Measurements from ENCODE around the gene CEBPE.

CEBPE gene

GRCh38 chr14:23101986-23102625 lies 16.9 kb downstream of the CEBPE start:
- DNase-seq, result no peak

GRCh38 chr14:23101213-23101970 lies 17.7 kb downstream of the CEBPE start:
- no peak for DNase-seq

- DNase-seq, result no peak
Observed at GRCh38 chr14:23099212-23099861, 19.7 kb downstream of the CEBPE start.

GRCh38 chr14:23097786-23098185 lies 21.3 kb downstream of the CEBPE start:
- DNase-seq, result no peak

- DNase-seq, result peak; percentile 100
Observed at GRCh38 chr14:23095196-23096108, 23.6 kb downstream of the CEBPE start, which contains the start of gene C14orf119. Gene C14orf119, plus strand, starts transcription at chr14:23095505. Its CDS starts 2,154 bp downstream, at chr14:23097659.

GRCh38 chr14:23094666-23095195 lies 24.3 kb downstream of the CEBPE start, which contains the start of gene ACIN1:
Gene ACIN1, minus strand, starts transcription at chr14:23095136. Its CDS starts 24 bp downstream, at chr14:23095112.
- DNase-seq, result peak; percentile 95

GRCh38 chr14:23093991-23094665 lies 24.9 kb downstream of the CEBPE start:
- DNase-seq, result no peak

- no peak for DNase-seq
Observed at GRCh38 chr14:23093526-23093925, 25.5 kb downstream of the CEBPE start.

GRCh38 chr14:23093104-23093503 lies 26.0 kb downstream of the CEBPE start:
- no peak for DNase-seq

GRCh38 chr14:23091294-23092225 lies 27.5 kb downstream of the CEBPE start:
- DNase-seq, result no peak

GRCh38 chr14:23090254-23090636 lies 28.8 kb downstream of the CEBPE start:
- DNase-seq, result no peak

GRCh38 chr14:23089498-23090253 lies 29.4 kb downstream of the CEBPE start:
- DNase-seq, result no peak

GRCh38 chr14:23086565-23086964 lies 32.5 kb downstream of the CEBPE start:
- no peak for DNase-seq

GRCh38 chr14:23085458-23085857 lies 33.6 kb downstream of the CEBPE start:
- no peak for DNase-seq

GRCh38 chr14:23080474-23080873 lies 38.6 kb downstream of the CEBPE start:
- DNase-seq, result no peak

GRCh38 chr14:23079716-23080115 lies 39.3 kb downstream of the CEBPE start:
- DNase-seq, result no peak

GRCh38 chr14:23078692-23079116 lies 40.4 kb downstream of the CEBPE start:
- DNase-seq, result no peak

GRCh38 chr14:23077962-23078361 lies 41.1 kb downstream of the CEBPE start:
- no peak for DNase-seq

- DNase-seq, result peak; percentile 66
Observed at GRCh38 chr14:23076785-23077408, 42.2 kb downstream of the CEBPE start.
